GM23338 (cell line): ENCODE results near the gene GHRL. TPM values are rescaled to one million over a fixed set of nuclear protein-coding genes. Genes with fewer than 3 reads are reported as not detected.
A peak's percentile ranks its signal among the peaks of the same experiment; 100 is the strongest.

ENCODE experiments used
- ATAC-seq: fragments of 200-7000 bp; cut with Tn5 transposase; 3 replicates; pipeline ENCODE4 v1.9.1; 2020
- DNase-seq: peaks from one replicate; pipeline ENCODE4 v3.0.0-alpha.2; 2015; ENCODE audit warnings: low spot score
- H2AFZ ChIP-seq: fragments of 200-600 bp; sonication (generic); 2 replicates; pipeline ENCODE4 v1.8.0; 2016; ENCODE audit warnings: antibody characterized with exemption, mild to moderate bottlenecking, moderate library complexity
- H3F3A ChIP-seq: fragments of 200-600 bp; sonication (generic); replicated peaks from 2 replicates; pipeline ENCODE4 v1.8.0; 2017; ENCODE audit warnings: antibody characterized with exemption, mixed run types, low read depth
- H3K27ac ChIP-seq: fragments of 200-600 bp; sonication (generic); 2 replicates; pipeline ENCODE4 v1.6.1; 2016; ENCODE audit warnings: low read depth
- H3K27me3 ChIP-seq: fragments of 200-600 bp; sonication (generic); 2 replicates; pipeline ENCODE4 v1.8.0; 2016; ENCODE audit warnings: mild to moderate bottlenecking, mixed run types, moderate library complexity; ENCODE audit not compliant: insufficient read depth
- H3K36me3 ChIP-seq: fragments of 200-600 bp; sonication (generic); 2 replicates; pipeline ENCODE4 v1.8.0; 2016; ENCODE audit warnings: mild to moderate bottlenecking; ENCODE audit not compliant: insufficient read depth
- H3K4me1 ChIP-seq: fragments of 200-600 bp; sonication (generic); 2 replicates; pipeline ENCODE4 v1.8.0; 2016; ENCODE audit warnings: mild to moderate bottlenecking, moderate library complexity; ENCODE audit not compliant: insufficient read depth
- H3K4me2 ChIP-seq: fragments of 200-600 bp; sonication (generic); 2 replicates; pipeline ENCODE4 v1.7.1; 2017; ENCODE audit warnings: mixed run types
- H3K4me3 ChIP-seq: fragments of 200-600 bp; sonication (generic); 2 replicates; pipeline ENCODE4 v1.6.1; 2016; ENCODE audit warnings: mixed run types
- H3K79me2 ChIP-seq: fragments of 200-600 bp; sonication (generic); replicated peaks from 2 replicates; pipeline ENCODE4 v1.8.0; 2017; ENCODE audit warnings: mild to moderate bottlenecking; ENCODE audit not compliant: insufficient read depth
- H3K9me2 ChIP-seq: fragments of 200-600 bp; sonication (generic); 2 replicates; pipeline ENCODE4 v1.8.0; 2017; ENCODE audit not compliant: insufficient read depth
- H4K20me1 ChIP-seq: fragments of 200-600 bp; sonication (generic); replicated peaks from 2 replicates; pipeline ENCODE4 v1.8.0; 2017; ENCODE audit warnings: mild to moderate bottlenecking; ENCODE audit not compliant: insufficient read depth
- H3K27ac Mint-ChIP-seq: 2 replicates; pipeline ENCODE4 v1.8.0; 2020; ENCODE audit warnings: inconsistent platforms, mild to moderate bottlenecking, moderate library complexity, mixed read lengths
- H3K27me3 Mint-ChIP-seq: 3 replicates; pipeline ENCODE4 v1.8.0; 2022; ENCODE audit warnings: low read depth, mild to moderate bottlenecking, moderate library complexity, mixed read lengths, inconsistent platforms; ENCODE audit not compliant: insufficient read depth, poor library complexity
- H3K36me3 Mint-ChIP-seq: 3 replicates; pipeline ENCODE4 v1.8.0; 2021; ENCODE audit warnings: low read depth, mild to moderate bottlenecking, inconsistent platforms, moderate library complexity, mixed read lengths
- H3K4me1 Mint-ChIP-seq: 3 replicates; pipeline ENCODE4 v1.8.0; 2020; ENCODE audit warnings: mild to moderate bottlenecking, inconsistent platforms, mixed read lengths
- H3K4me3 Mint-ChIP-seq: 3 replicates; pipeline ENCODE4 v1.8.0; 2021; ENCODE audit warnings: moderate library complexity, mild to moderate bottlenecking, inconsistent platforms, mixed read lengths
- H3K9me3 Mint-ChIP-seq: 3 replicates; pipeline ENCODE4 v1.8.0; 2020; ENCODE audit warnings: moderate library complexity, mild to moderate bottlenecking, inconsistent platforms, mixed read lengths
- CREB1 ChIP-seq: fragments of 250-450 bp; sonication (Bioruptor Pico); IDR thresholded peaks from 2 replicates; pipeline ENCODE4 v1.5.0; 2020; ENCODE audit warnings: low read depth, mild to moderate bottlenecking, moderate library complexity
- CTCF ChIP-seq, 2 experiments: fragments of 200-600 bp in 1 of 2; sonication (generic) in 1 of 2; conservative IDR thresholded peaks; 2 replicates each; pipeline versions ENCODE4 v1.5.1 to v1.6.1; 2016 to 2017; ENCODE audit warnings: antibody characterized with exemption in 2 of 2, low read depth in 2 of 2, mild to moderate bottlenecking in 2 of 2, moderate library complexity in 1 of 2
- EZH2 ChIP-seq: fragments of 200-600 bp; sonication (generic); IDR thresholded peaks from one replicate; pipeline ENCODE4 v1.8.0; 2017; ENCODE audit warnings: antibody characterized with exemption, mild to moderate bottlenecking, low read depth; ENCODE audit not compliant: unreplicated experiment
- EZH2phosphoT487 ChIP-seq: fragments of 200-600 bp; sonication (generic); IDR thresholded peaks from one replicate; pipeline ENCODE4 v1.8.1; 2018; ENCODE audit warnings: antibody characterized with exemption; ENCODE audit not compliant: unreplicated experiment
- JUNB ChIP-seq: IDR thresholded peaks from one replicate; pipeline ENCODE4 v1.6.1; 2016; ENCODE audit warnings: antibody characterized with exemption; ENCODE audit not compliant: unreplicated experiment
- NANOG ChIP-seq: IDR thresholded peaks from 2 replicates; pipeline ENCODE4 v1.6.1; 2016; ENCODE audit warnings: antibody characterized with exemption, borderline replicate concordance
- POLR2AphosphoS5 ChIP-seq: IDR thresholded peaks from 2 replicates; pipeline ENCODE4 v1.6.1; 2016; ENCODE audit warnings: antibody characterized with exemption, low read depth
- ZNF114 ChIP-seq: fragments of 250-450 bp; sonication (Bioruptor Pico); IDR thresholded peaks from 2 replicates; pipeline ENCODE4 v1.5.0; 2020; ENCODE audit warnings: mild to moderate bottlenecking, moderate library complexity
- ZNF331 ChIP-seq: fragments of 250-450 bp; sonication (Bioruptor Pico); IDR thresholded peaks from 2 replicates; pipeline ENCODE4 v1.5.0; 2020; ENCODE audit warnings: low read depth, mild to moderate bottlenecking, moderate library complexity
- ZNF462 ChIP-seq: fragments of 250-450 bp; sonication (Bioruptor Pico); IDR thresholded peaks from 2 replicates; pipeline ENCODE4 v1.5.0; 2020; ENCODE audit warnings: mild to moderate bottlenecking, moderate library complexity
- polyA plus RNA-seq: library from polyadenylated mRNA; unstranded; fragments of >200 nt; fragmentation: Nextera tagmentation; extraction: Ambion mirVana; gene quantifications from 2 replicates; pipeline ENCODE4 v1.2.1, GENCODE V29; 2016
- total RNA-seq: library from RNA; depleted of rRNA; stranded (reverse); fragments of >200 nt; shearing (Covaris generic); gene quantifications from 2 replicates; pipeline ENCODE4 v1.2.3, GENCODE V29; 2014

GHRL gene
- total and polyA plus RNA-seq, 2 experiments from 2014 or later, result 0.78 TPM; not detected in 1

GRCh38 chr3:10303785-10304184 is 11.0 kb upstream of the GHRL start:
- TF ChIP-seq CTCF (conservative IDR thresholded peaks at IDR 0.05; ENCODE audit: low read depth in 2 of 2) (peak in 1 of 2 experiments; percentile 13; a peak in 1 of 4 replicates), NANOG (no peak), ZNF114 (CRISPR knock-in tag) (no peak)
- peaks cover 7% of the 10 kb centered on the region for H3K27me3 Mint-ChIP-seq
- Histone ChIP-seq H3K27ac (no peak overlapping the region), H3K4me1 (no peaks in the 10 kb centered on the region), H2AFZ (no peak overlapping the region), H3K27me3 (no peaks in the 10 kb centered on the region), H3K36me3 (peaks cover 55% of the 10 kb centered on the region), H3K9me2 (no peaks in the 10 kb centered on the region), H4K20me1 (peaks cover 8% of the 10 kb centered on the region), H3K79me2 (no peaks in the 10 kb centered on the region; the same call in 1 of the 2 replicates), H3F3A (0 out of 2 replicates have a peak, but pooled peaks cover 3% of the 10 kb centered on the region), H3K4me2 (no peak overlapping the region), H3K4me3 (no peak overlapping the region)
- no peak for DNase-seq
- no peak for ATAC-seq
- no peak overlapping the region for H3K27ac Mint-ChIP-seq
- no peaks in the 10 kb centered on the region; the same call in 2 of the 3 replicates for H3K9me3 Mint-ChIP-seq
- H3K4me1 Mint-ChIP-seq, result no peaks in the 10 kb centered on the region
- peaks cover 88% of the 10 kb centered on the region for H3K36me3 Mint-ChIP-seq
- no peak overlapping the region for H3K4me3 Mint-ChIP-seq

- Mint-ChIP-seq H3K27me3 (peaks cover 7% of the 10 kb centered on the region), H3K36me3 (peaks cover 84% of the 10 kb centered on the region), H3K9me3 (no peaks in the 10 kb centered on the region; the same call in 2 of the 3 replicates), H3K27ac (no peak overlapping the region), H3K4me1 (no peaks in the 10 kb centered on the region), H3K4me3 (no peak overlapping the region)
- no peak for DNase-seq
- no peak overlapping the region for H3K27ac ChIP-seq
- no peaks in the 10 kb centered on the region for H3K4me1 ChIP-seq
- no peak overlapping the region for H3K4me3 ChIP-seq
- H3K27me3 ChIP-seq, result no peaks in the 10 kb centered on the region
- no peaks in the 10 kb centered on the region; the same call in 1 of the 2 replicates for H3K79me2 ChIP-seq
- no peak overlapping the region for H2AFZ ChIP-seq
- H3F3A ChIP-seq, result 0 out of 2 replicates have a peak, but pooled peaks cover 3% of the 10 kb centered on the region
- H3K9me2 ChIP-seq, result no peaks in the 10 kb centered on the region
- H3K4me2 ChIP-seq, result no peak overlapping the region
- peaks cover 5% of the 10 kb centered on the region for H4K20me1 ChIP-seq
- no peak for ATAC-seq
- H3K36me3 ChIP-seq, result peaks cover 52% of the 10 kb centered on the region
- TF ChIP-seq ZNF462, result no peak
- TF ChIP-seq CREB1 (CRISPR knock-in tag), result no peak
- no peak for TF ChIP-seq NANOG
- no peak for TF ChIP-seq ZNF331
- no peak for TF ChIP-seq JUNB
- no peak for TF ChIP-seq EZH2
- TF ChIP-seq EZH2phosphoT487, result no peak
- TF ChIP-seq POLR2AphosphoS5, result no peak
- no peak for TF ChIP-seq CTCF (conservative IDR thresholded peaks at IDR 0.05; ENCODE audit: low read depth in 2 of 2)
These were observed 10.4 kb upstream of the GHRL start for GRCh38 chr3:10303105-10303504.
